GM12878 (cell line): Measurements from ENCODE around the gene DBN1. TPM values are rescaled to one million over a fixed set of nuclear protein-coding genes. Genes with fewer than 3 reads are reported as not detected.

Source experiments
- ATAC-seq: fragments of 200-7000 bp; cut with Tn5 transposase; 3 replicates; pipeline ENCODE4 v1.9.1; 2020; ENCODE audit warnings: mild to moderate bottlenecking, moderate library complexity
- BruUV-seq: library from RNA; stranded (reverse); fragments of 400-500 nt; replicated peaks from 2 replicates; lab custom pipeline; 2021; lab: Mats Ljungman, UMichigan
- CTCF ChIA-PET: fragments of 300-600 bp; sonication (Branson Sonifier 250); formaldehyde crosslinking; extraction: SDS; loops from one replicate; lab custom pipeline; 2021; ENCODE audit warnings: inconsistent platforms; lab: Yijun Ruan, JAX
- POLR2A ChIA-PET: fragments of 350-600 bp; formaldehyde crosslinking; extraction: SDS; loops from one replicate; lab custom pipeline; 2021; ENCODE audit warnings: inconsistent platforms; lab: Charles Lee
- RAD21 ChIA-PET: fragments of 300-600 bp; sonication (Branson Sonifier 250); formaldehyde crosslinking; loops from one replicate; lab custom pipeline; 2023; ENCODE audit warnings: antibody characterized with exemption; ENCODE audit not compliant: unreplicated experiment; lab: Charles Lee
- SMC1A ChIA-PET: fragments of 300-600 bp; sonication (Branson Sonifier 250); formaldehyde crosslinking; loops from one replicate; lab custom pipeline; 2023; ENCODE audit not compliant: unreplicated experiment, uncharacterized antibody; lab: Charles Lee
- DNase-seq: peaks from one replicate; pipeline ENCODE4 v3.0.0-alpha.2; 2011; ENCODE audit warnings: low read depth, low spot score
- FAIRE-seq: peaks from 3 replicates; lab custom pipeline; 2011; peaks lifted over from hg19 to GRCh38; lab: Jason Lieb, UNC
- H2AFZ ChIP-seq: 2 replicates; pipeline ENCODE4 v1.6.0; 2011; ENCODE audit warnings: low read depth, low read length, control low read depth; ENCODE audit not compliant: control insufficient read depth
- H3K27ac ChIP-seq: 2 replicates; pipeline ENCODE4 v1.5.1; 2011; ENCODE audit warnings: control low read depth; ENCODE audit not compliant: control insufficient read depth, insufficient read depth
- H3K27me3 ChIP-seq, 2 experiments: replicated peaks in 1 of 2; 2 replicates each; pipeline versions ENCODE4 v1.6.0 to v1.6.1; 2011; ENCODE audit warnings: low read length in 1 of 2; ENCODE audit not compliant: control insufficient read depth in 2 of 2, insufficient read depth in 2 of 2
- H3K36me3 ChIP-seq, 2 experiments: 2 replicates each; pipeline ENCODE4 v1.5.1; 2011; ENCODE audit warnings: low read length in 1 of 2; ENCODE audit not compliant: control insufficient read depth in 2 of 2, insufficient read depth in 2 of 2
- H3K4me1 ChIP-seq: 2 replicates; pipeline ENCODE4 v1.6.1; 2011; ENCODE audit warnings: mild to moderate bottlenecking, low read length, moderate library complexity, mixed read lengths; ENCODE audit not compliant: control insufficient read depth, insufficient read depth
- H3K4me2 ChIP-seq: 2 replicates; pipeline ENCODE4 v1.6.0; 2011; ENCODE audit warnings: control low read depth; ENCODE audit not compliant: control insufficient read depth, insufficient read depth
- H3K4me3 ChIP-seq: fragments of 200-600 bp; sonication (generic); 2 replicates; pipeline ENCODE4 v1.5.1; 2016
- H3K79me2 ChIP-seq: 2 replicates; pipeline ENCODE4 v1.6.0; 2011; ENCODE audit warnings: low read length; ENCODE audit not compliant: control insufficient read depth, insufficient read depth
- H3K9ac ChIP-seq: 2 replicates; pipeline ENCODE4 v1.8.0; 2011; ENCODE audit warnings: low read length, control low read depth, mixed read lengths; ENCODE audit not compliant: control insufficient read depth, insufficient read depth
- H3K9me3 ChIP-seq: replicated peaks from 3 replicates; pipeline ENCODE4 v1.5.1; 2011; ENCODE audit warnings: mild to moderate bottlenecking, low read length; ENCODE audit not compliant: control insufficient read depth, insufficient read depth
- H4K20me1 ChIP-seq: 2 replicates; pipeline ENCODE4 v1.6.0; 2011; ENCODE audit not compliant: control insufficient read depth, insufficient read depth
- BCLAF1 ChIP-seq: fragments of 450-650 bp; IDR thresholded peaks from 2 replicates; pipeline ENCODE4 v1.6.1; 2017; ENCODE audit warnings: antibody characterized with exemption, mild to moderate bottlenecking, moderate library complexity
- BHLHE40 ChIP-seq, 2 experiments: fragments of 450-650 bp in 1 of 2; IDR thresholded peaks; 2 replicates each; pipeline ENCODE4 v1.6.1; 2011 to 2017; ENCODE audit warnings: low read depth in 2 of 2, borderline replicate concordance in 1 of 2, improper control_type of control experiment in 1 of 2, low read length in 1 of 2, mild to moderate bottlenecking in 1 of 2
- EED ChIP-seq: sonication (generic); IDR thresholded peaks from 2 replicates; pipeline ENCODE4 v1.6.1; 2016; ENCODE audit warnings: antibody characterized with exemption, low read depth
- MYB ChIP-seq: fragments of 150-350 bp; IDR thresholded peaks from 2 replicates; pipeline ENCODE4 v1.6.1; 2014; ENCODE audit warnings: mild to moderate bottlenecking, low read depth, low read length, borderline replicate concordance
- NR2C2 ChIP-seq: IDR thresholded peaks from 2 replicates; pipeline ENCODE4 v1.6.1; 2011; ENCODE audit warnings: borderline replicate concordance, low read depth; ENCODE audit not compliant: control insufficient read depth, insufficient read length
- PML ChIP-seq: IDR thresholded peaks from 2 replicates; pipeline ENCODE4 v1.6.1; 2012; ENCODE audit warnings: low read length, inconsistent platforms
- POLR2A ChIP-seq: IDR thresholded peaks from 2 replicates; pipeline ENCODE4 v1.6.1; 2011; ENCODE audit warnings: low read depth, mild to moderate bottlenecking, low read length
- TAF1 ChIP-seq: IDR thresholded peaks from 2 replicates; pipeline ENCODE4 v1.6.1; 2011; ENCODE audit warnings: mild to moderate bottlenecking, low read depth, low read length, borderline replicate concordance
- USF1 ChIP-seq: IDR thresholded peaks from 2 replicates; pipeline ENCODE4 v1.6.1; 2011; ENCODE audit warnings: borderline replicate concordance, low read depth, mild to moderate bottlenecking, moderate library complexity, mixed read lengths, low read length; ENCODE audit not compliant: insufficient read depth; ENCODE audit errors: extremely low read length
- WRNIP1 ChIP-seq: IDR thresholded peaks from 2 replicates; pipeline ENCODE4 v1.6.1; 2011; ENCODE audit warnings: low read depth, low read length, improper control_type of control experiment, borderline replicate concordance
- ZNF622 ChIP-seq: fragments of 450-650 bp; IDR thresholded peaks from 2 replicates; pipeline ENCODE4 v1.6.1; 2017; ENCODE audit warnings: mild to moderate bottlenecking, inconsistent platforms
- WGBS: methylation state at CpG from one replicate; pipeline ENCODE4 v1.1.6; 2016; ENCODE audit warnings: low lambda C conversion rate; ENCODE audit not compliant: insufficient replicate concordance, insufficient coverage; ENCODE audit errors: missing lambda C conversion rate; 5-methylcytosine and 5-hydroxymethylcytosine counted together
- in situ Hi-C: fragments of 300-500 bp; cut with MboI; formaldehyde crosslinking; loops from 9 replicates; pipeline ENCODE4 v1.14.3; 2018; ENCODE audit warnings: mixed read lengths
- intact Hi-C: fragments of 100-400 bp; cut with micrococcal nuclease; formaldehyde crosslinking; loops from one replicate; pipeline ENCODE4 v1.14.2; 2022; ENCODE audit not compliant: unreplicated experiment
- polyA plus RNA-seq, 11 experiments: library from polyadenylated mRNA; depleted of rRNA in 4 of 11; unstranded in 6 of 11; stranded (reverse) in 5 of 11; fragments of >200 nt; fragmentation: Nextera tagmentation in 4 of 11; fragmentation: Illumina TruSeq in 1 of 11; extraction: Ambion mirVana in 4 of 11; extraction: Trizol in 1 of 11; gene quantifications; 1 replicate in 1 of 11; 2 replicates in 10 of 11; pipeline versions ENCODE4 v1.2.1 to v1.2.3, GENCODE V29; 2011 to 2016; ENCODE audit warnings: inconsistent platforms in 2 of 11, missing spikeins in 2 of 11, low read depth in 1 of 11
- total RNA-seq, 4 experiments: library from RNA; depleted of rRNA in 3 of 4; stranded (reverse); fragments of >200 nt in 3 of 4; fragmentation: Illumina TruSeq in 1 of 4; extraction: Trizol in 1 of 4; gene quantifications; 2 replicates each; pipeline versions ENCODE4 v1.2.1 to v1.2.3, GENCODE V29; 2013 to 2021
- TF ChIP-seq, protein P1 (sequence below): IDR thresholded peaks from 2 replicates; pipeline ENCODE4 v1.6.1; 2011; ENCODE audit warnings: mild to moderate bottlenecking, low read depth, low read length, moderate library complexity; ENCODE audit not compliant: insufficient replicate concordance

Gene DBN1
- total and polyA plus RNA-seq, 10 of the 15 experiments (the other 5 are each of a cell fraction or from before 2014, with no cell fraction given), result 0.18 to 81.0 (median 27.9) TPM

GRCh38 chr5:177520271-177520670 lies 46.8 kb upstream of the DBN1 start:
- SMC1A ChIA-PET, result interaction anchor here (0.9 kb wide), 1 partner anchor 33 kb away, joined by 3 read pairs; no protein-coding TSS in a partner anchor
- H3K4me2 ChIP-seq, result no peak overlapping the region

More at GRCh38 chr5:177520271-177520670, 46.8 kb upstream of the DBN1 start:
- ATAC-seq, result no peak
- Histone ChIP-seq H3K27me3 (no peaks in the 10 kb centered on the region), H3K79me2 (peaks cover 22% of the 10 kb centered on the region), H3K36me3 (peaks cover 10 to 12% of the 10 kb centered on the region in 2 experiments; a peak in 3 of 4 replicates), H4K20me1 (no peaks in the 10 kb centered on the region), H2AFZ (no peak overlapping the region), H3K9me3 (no peaks in the 10 kb centered on the region), H3K4me1 (peaks cover 6% of the 10 kb centered on the region), H3K9ac (no peak overlapping the region), H3K4me3 (no peak overlapping the region), H3K27ac (no peak overlapping the region)
- DNase-seq, result no peak
- intact Hi-C loops (no loop called here), in situ Hi-C loops (no loop called here)
- FAIRE-seq, result no peak
- ChIA-PET POLR2A (interaction anchor here (0.6 kb wide), 1 partner anchor 38 kb away, joined by 3 read pairs; no protein-coding TSS in a partner anchor), RAD21 (no interaction called here), CTCF (interaction anchor here (1.2 to 1.6 kb wide), 2 partner anchors 11 to 103 kb away, joined by 3 to 4 read pairs; no protein-coding TSS in a partner anchor)
- BruUV-seq, result no TSS peak
- TF ChIP-seq PML (no peak), TAF1 (no peak), USF1 (no peak), EED (no peak), MYB (no peak), BCLAF1 (no peak), ZNF622 (no peak), BHLHE40 (IDR thresholded peaks at IDR 0.05; ENCODE audit: borderline replicate concordance in 1 of 2, low read depth in 2 of 2, low read length in 1 of 2) (no peak), POLR2A (no peak), WRNIP1 (no peak), NR2C2 (no peak)
- TF ChIP-seq, protein P1, sequence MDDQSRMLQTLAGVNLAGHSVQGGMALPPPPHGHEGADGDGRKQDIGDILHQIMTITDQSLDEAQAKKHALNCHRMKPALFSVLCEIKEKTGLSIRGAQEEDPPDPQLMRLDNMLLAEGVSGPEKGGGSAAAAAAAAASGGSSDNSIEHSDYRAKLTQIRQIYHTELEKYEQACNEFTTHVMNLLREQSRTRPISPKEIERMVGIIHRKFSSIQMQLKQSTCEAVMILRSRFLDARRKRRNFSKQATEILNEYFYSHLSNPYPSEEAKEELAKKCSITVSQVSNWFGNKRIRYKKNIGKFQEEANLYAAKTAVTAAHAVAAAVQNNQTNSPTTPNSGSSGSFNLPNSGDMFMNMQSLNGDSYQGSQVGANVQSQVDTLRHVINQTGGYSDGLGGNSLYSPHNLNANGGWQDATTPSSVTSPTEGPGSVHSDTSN, result no peak
- 95% methylated on average over 3 of the region's 3 CpGs for WGBS
